ENCODE results near the gene SPRED2. TPM values are rescaled to one million over a fixed set of nuclear protein-coding genes. Genes with fewer than 3 reads are reported as not detected.

SPRED2 gene
- total and polyA plus RNA-seq, 2 of the 8 experiments (the other 6 are each of a cell fraction or from before 2014, with no cell fraction given) = 15.3 to 22.5 TPM

DNA sequence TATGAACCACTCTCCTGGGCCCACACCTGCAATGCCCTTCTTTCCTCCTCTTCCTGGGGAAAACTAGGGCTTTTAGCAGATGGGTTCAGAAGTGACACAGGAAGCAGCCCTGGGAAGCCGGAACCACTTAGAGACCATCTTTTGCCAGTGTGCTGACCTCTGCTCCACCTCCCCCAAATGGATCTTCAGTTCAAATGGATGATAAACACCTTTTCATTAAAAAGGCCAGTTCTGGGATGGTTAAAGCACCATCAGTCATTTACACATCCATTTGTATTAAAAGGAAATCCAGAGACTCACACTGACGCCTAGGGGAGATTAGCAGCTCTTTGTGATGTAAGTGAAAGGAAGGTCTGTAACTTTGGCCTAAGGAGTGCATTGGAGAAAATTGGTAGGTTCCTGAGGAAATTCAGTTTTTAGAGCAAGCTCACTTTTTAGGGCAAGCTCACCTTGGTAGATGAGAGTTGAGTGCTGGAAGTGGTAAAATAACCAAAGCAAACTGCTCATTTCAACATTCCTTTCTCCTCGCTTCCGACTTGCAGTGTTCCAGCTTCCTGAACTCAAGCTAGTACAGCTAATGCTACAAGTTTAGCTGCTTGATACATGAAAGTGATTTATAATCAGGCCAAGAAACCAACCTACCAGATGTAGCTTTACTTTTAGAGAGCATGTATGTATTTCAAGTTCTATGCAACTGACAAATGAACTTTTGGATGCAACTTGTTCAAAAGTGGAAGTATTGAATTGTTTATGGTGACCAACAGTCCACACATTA lies 157.1 kb downstream of the SPRED2 start (continued):
- TF ChIP-seq SIX5 (IDR thresholded peaks at IDR 0.05; ENCODE audit: low read depth, low read length) (no peak), EP300 (IDR thresholded peaks at IDR 0.05; ENCODE audit: borderline replicate concordance in 1 of 2, low read depth in 2 of 2, low read length in 2 of 2) (peak in 1 of 2 experiments; percentile 71; a peak in 1 of 3 replicates), MAFK (IDR thresholded peaks at IDR 0.05; ENCODE audit: low read depth, low read length) (no peak), ZNF274 (IDR thresholded peaks at IDR 0.05; ENCODE audit: borderline replicate concordance, extremely low read depth, low read length) (peak; percentile 58; the same call in 1 of the 2 replicates), POLR2AphosphoS5 (IDR thresholded peaks at IDR 0.05; ENCODE audit: low read depth, low read length) (peak; percentile 97), ATF2 (IDR thresholded peaks at IDR 0.05; ENCODE audit: low read length) (peak; percentile 79; the same call in 1 of the 2 replicates), SIN3A (conservative IDR thresholded peaks at IDR 0.05 in 1 of 2, IDR thresholded peaks at IDR 0.05 in 1 of 2; ENCODE audit: low read depth in 1 of 2, low read length in 2 of 2) (0 out of 4 replicates have a peak, but pooled peaks of 1 of the 2 experiments have one; percentile 21), TEAD4 (IDR thresholded peaks at IDR 0.05; ENCODE audit: low read depth, low read length) (no peak)

All from H1 (cell line).